ENCODE measurements around the gene UBE3C. TPM values are rescaled to one million over a fixed set of nuclear protein-coding genes. Genes with fewer than 3 reads are reported as not detected.

The UBE3C gene
- total RNA-seq, 4 donors from 2014 or later = 47.9 to 91.8 (median 66.2) TPM

- no peaks in the 10 kb centered on the region for H3K27me3 ChIP-seq
- no peaks in the 10 kb centered on the region for H3K9me3 ChIP-seq
- H3K27ac ChIP-seq = no peak overlapping the region
- H3K36me3 ChIP-seq = peaks cover 0 to 8% (median 0%) of the 10 kb centered on the region in 4 donors
- in situ Hi-C loops (cut with MboI; ENCODE audit: low pct_ligation_motif_present in 1 of 4, low pct_unique_long_range_greater_than_20kb in 1 of 4, low sequenced_read_pairs in 3 of 4) = no loop called here
- WGBS, 2 donors (ENCODE audit: low coverage in 1 of 2) = 0 to 58% methylated on average over 1 of the region's 1 CpG
- intact Hi-C loops (cut with DNase I; ENCODE audit: low total_unique reads) = loop anchor here (10.0 kb wide), 1 partner anchor 64 kb away; no protein-coding TSS in a partner anchor
- no peak for DNase-seq
- H3K4me1 ChIP-seq = no peaks in the 10 kb centered on the region
- no peak overlapping the region for H3K4me3 ChIP-seq
- TF ChIP-seq POLR2AphosphoS5 (IDR thresholded peaks at IDR 0.05) = no peak
- TF ChIP-seq EP300 (IDR thresholded peaks at IDR 0.05; ENCODE audit: low read depth) = no peak
- TF ChIP-seq POLR2A (IDR thresholded peaks at IDR 0.05) = no peak
- TF ChIP-seq CTCF (IDR thresholded peaks at IDR 0.05) = no peak
Measured at GRCh38 chr7:157160433-157160832, 21.7 kb downstream of the UBE3C start.

GRCh38 chr7:157165987-157166386, 27.3 kb downstream of the UBE3C start:
- Histone ChIP-seq H3K4me3 (no peak overlapping the region), H3K36me3 (peaks cover 0 to 32% (median 14%) of the 10 kb centered on the region in 4 donors), H3K27ac (no peak overlapping the region), H3K4me1 (no peaks in the 10 kb centered on the region), H3K9me3 (peaks cover 6 to 7% of the 10 kb centered on the region in 2 donors), H3K27me3 (no peaks in the 10 kb centered on the region)
- in situ Hi-C loops (cut with MboI; ENCODE audit: low pct_ligation_motif_present in 1 of 4, low pct_unique_long_range_greater_than_20kb in 1 of 4, low sequenced_read_pairs in 3 of 4) = no loop called here
- intact Hi-C loops (cut with DNase I; ENCODE audit: low total_unique reads) = loop anchor here (10.0 kb wide), 1 partner anchor 59 kb away; no protein-coding TSS in a partner anchor
- DNase-seq = no peak
- 78 to 88% methylated on average over 1 of the region's 1 CpG for WGBS, 2 donors (ENCODE audit: low coverage in 1 of 2)
- no peak for TF ChIP-seq POLR2AphosphoS5 (IDR thresholded peaks at IDR 0.05)
- TF ChIP-seq EP300 (IDR thresholded peaks at IDR 0.05; ENCODE audit: low read depth) = no peak

GRCh38 chr7:157168571-157168970, 29.8 kb downstream of the UBE3C start:
- no peak overlapping the region for H3K27ac ChIP-seq
- H3K9me3 ChIP-seq = peaks cover 6 to 7% of the 10 kb centered on the region in 2 donors
- TF ChIP-seq CTCF (IDR thresholded peaks at IDR 0.05) (no peak), EP300 (IDR thresholded peaks at IDR 0.05; ENCODE audit: low read depth) (no peak), POLR2A (IDR thresholded peaks at IDR 0.05) (no peak), POLR2AphosphoS5 (IDR thresholded peaks at IDR 0.05) (no peak)
- in situ Hi-C loops (cut with MboI; ENCODE audit: low pct_ligation_motif_present in 1 of 4, low pct_unique_long_range_greater_than_20kb in 1 of 4, low sequenced_read_pairs in 3 of 4) = no loop called here
- H3K4me1 ChIP-seq = no peaks in the 10 kb centered on the region
- WGBS, 2 donors (ENCODE audit: low coverage in 1 of 2) = 89 to 90% methylated on average over 5 of the region's 5 CpGs
- DNase-seq = no peak
- peaks cover 0 to 49% (median 22%) of the 10 kb centered on the region in 4 donors for H3K36me3 ChIP-seq
- intact Hi-C loops (cut with DNase I; ENCODE audit: low total_unique reads) = loop anchor here (10.0 kb wide), 1 partner anchor 56 kb away; no protein-coding TSS in a partner anchor
- H3K27me3 ChIP-seq = no peaks in the 10 kb centered on the region
- no peak overlapping the region for H3K4me3 ChIP-seq

GRCh38 chr7:157176771-157177170, 38.0 kb downstream of the UBE3C start:
- in situ Hi-C loops (cut with MboI; ENCODE audit: low pct_ligation_motif_present in 1 of 4, low pct_unique_long_range_greater_than_20kb in 1 of 4, low sequenced_read_pairs in 3 of 4) (no loop called here), intact Hi-C loops (cut with DNase I; ENCODE audit: low total_unique reads) (no loop called here)
- no peaks in the 10 kb centered on the region for H3K9me3 ChIP-seq
- no peaks in the 10 kb centered on the region for H3K27me3 ChIP-seq
- H3K27ac ChIP-seq = no peak overlapping the region
- no peak for TF ChIP-seq POLR2A (IDR thresholded peaks at IDR 0.05)
- TF ChIP-seq CTCF (IDR thresholded peaks at IDR 0.05) = no peak
- no peak for TF ChIP-seq POLR2AphosphoS5 (IDR thresholded peaks at IDR 0.05)
- TF ChIP-seq EP300 (IDR thresholded peaks at IDR 0.05; ENCODE audit: low read depth) = no peak
- WGBS, 2 donors (ENCODE audit: low coverage in 1 of 2) = 84% methylated on average over 4 of the region's 4 CpGs; no CpG with 5 or more reads in 1 of the 2 donors
- H3K36me3 ChIP-seq = peaks cover 0 to 83% (median 29%) of the 10 kb centered on the region in 4 donors
- no peak overlapping the region for H3K4me3 ChIP-seq
- DNase-seq = no peak
- H3K4me1 ChIP-seq = no peaks in the 10 kb centered on the region
